Sigmoid colon (tissue), 7 donors: Measurements from ENCODE around the gene CEP70. TPM values are rescaled to one million over a fixed set of nuclear protein-coding genes. Genes with fewer than 3 reads are reported as not detected.

ENCODE experiments used
- DNase-seq: peaks from one replicate; pipeline ENCODE4 v3.0.0-alpha.2; 2019
- H3K27ac ChIP-seq, 4 donors: fragments of 200-600 bp; sonication (generic); one replicate each; pipeline ENCODE4 v1.5.1; 2016 to 2019; ENCODE audit warnings: mild to moderate bottlenecking in 1 of 4
- H3K27me3 ChIP-seq, 3 donors: fragments of 200-600 bp; sonication (generic); one replicate each; pipeline ENCODE4 v1.5.1; 2019; ENCODE audit warnings: mild to moderate bottlenecking in 1 of 3
- H3K36me3 ChIP-seq, 4 donors: fragments of 200-600 bp; sonication (generic); one replicate each; pipeline ENCODE4 v1.5.1; 2016 to 2019
- H3K4me1 ChIP-seq, 4 donors: fragments of 200-600 bp; sonication (generic); one replicate each; pipeline ENCODE4 v1.5.1; 2017 to 2019
- H3K4me3 ChIP-seq, 4 donors: fragments of 200-600 bp; sonication (generic); one replicate each; pipeline ENCODE4 v1.5.1; 2017 to 2019; ENCODE audit warnings: mild to moderate bottlenecking in 2 of 4, moderate library complexity in 1 of 4
- H3K9me3 ChIP-seq, 4 donors: fragments of 200-600 bp in 3 of 4; sonication (generic) in 3 of 4; one replicate each; pipeline versions ENCODE4 v1.5.1 to v1.6.1; 2013 to 2019
- EP300 ChIP-seq, 4 donors: sonication (generic); formaldehyde crosslinking; IDR thresholded peaks; one replicate each; pipeline ENCODE4 v1.6.1; 2017; ENCODE audit warnings: antibody characterized with exemption in 4 of 4
- POLR2A ChIP-seq, 2 donors: fragments of 450-650 bp; IDR thresholded peaks; one replicate each; pipeline ENCODE4 v1.6.1; 2016; ENCODE audit warnings: antibody characterized with exemption in 2 of 2, mild to moderate bottlenecking in 2 of 2, moderate library complexity in 2 of 2
- POLR2AphosphoS5 ChIP-seq, 4 donors: sonication (generic); formaldehyde crosslinking; IDR thresholded peaks; one replicate each; pipeline ENCODE4 v1.6.1; 2017; ENCODE audit warnings: antibody characterized with exemption in 4 of 4
- WGBS, 2 donors: extraction: QIAGEN DNeasy Blood & Tissue Kit; methylation state at CpG; one replicate each; pipeline ENCODE4 v1.1.7; 2013; 5-methylcytosine and 5-hydroxymethylcytosine counted together
- intact Hi-C: fragments of 100-400 bp; cut with DNase I; formaldehyde crosslinking; loops from one replicate; pipeline ENCODE4 v1.15.1; 2023
- polyA plus RNA-seq, 3 donors: library from polyadenylated mRNA; stranded (reverse); fragments of 200-250 nt; gene quantifications; one replicate each; pipeline ENCODE4 v1.2.3, GENCODE V29; 2013
- total RNA-seq, 4 donors: library from RNA; depleted of rRNA; stranded (reverse); fragments of >200 nt; gene quantifications; one replicate each; pipeline ENCODE4 v1.1.0, GENCODE V29; 2016
- TF ChIP-seq, protein P1 (sequence below), 4 experiments: fragments of 450-650 bp in 3 of 4; fragments of 200-600 bp in 1 of 4; IDR thresholded peaks; one replicate each; pipeline ENCODE4 v1.5.1; 2016 to 2019; ENCODE audit warnings: antibody characterized with exemption in 4 of 4, mild to moderate bottlenecking in 3 of 4, moderate library complexity in 2 of 4
- donor health status: healthy with polysubstance abuse.
- donor health status: Bipolar disorder and iron deficiency.
- donor health status: healthy.

CEP70 gene
- total and polyA plus RNA-seq, 7 donors: 12.0 to 77.2 (median 42.6) TPM

DNA sequence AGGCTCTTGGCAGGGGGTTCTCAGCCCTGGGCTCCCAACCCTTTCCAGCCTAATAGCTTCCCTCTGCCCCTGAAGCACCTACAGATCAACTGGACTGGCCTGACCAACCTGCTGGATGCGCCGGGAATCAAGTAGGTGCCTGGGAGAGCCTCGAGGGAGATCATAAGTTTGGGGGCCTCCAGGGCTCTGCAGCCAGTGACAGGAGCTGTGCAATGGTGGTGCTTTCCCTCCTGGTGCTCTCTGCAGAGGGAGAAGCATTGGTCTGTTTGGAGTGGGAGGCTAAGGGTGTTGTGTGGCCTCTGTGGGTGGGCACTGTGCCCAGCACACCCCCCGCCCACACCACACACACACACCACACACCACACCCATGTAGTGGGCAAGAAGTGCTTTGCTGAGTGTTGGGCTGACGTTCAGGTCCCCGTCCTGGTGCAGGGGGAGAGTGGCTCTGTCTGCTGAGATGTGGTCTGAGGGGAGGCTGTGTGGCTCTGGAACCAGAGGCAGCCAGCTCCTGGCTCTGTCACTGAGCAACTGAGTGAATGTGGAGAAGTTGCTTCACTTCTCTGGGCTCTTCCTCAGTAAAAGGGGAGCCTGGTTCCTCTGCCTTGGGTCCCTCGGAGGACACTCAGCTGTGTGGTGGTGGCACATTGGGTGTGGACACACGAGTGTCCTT, 133.4 kb downstream of the CEP70 start:
- Histone ChIP-seq H3K27ac (no peak overlapping the region), H3K9me3 (no peaks in the 10 kb centered on the region), H3K36me3 (peaks cover 0 to 20% (median 0%) of the 10 kb centered on the region in 4 donors), H3K4me3 (no peak overlapping the region), H3K4me1 (peaks cover 0 to 27% (median 21%) of the 10 kb centered on the region in 4 donors), H3K27me3 (no peaks in the 10 kb centered on the region)
- DNase-seq: no peak
- intact Hi-C loops: no loop called here
- TF ChIP-seq, protein P1, sequence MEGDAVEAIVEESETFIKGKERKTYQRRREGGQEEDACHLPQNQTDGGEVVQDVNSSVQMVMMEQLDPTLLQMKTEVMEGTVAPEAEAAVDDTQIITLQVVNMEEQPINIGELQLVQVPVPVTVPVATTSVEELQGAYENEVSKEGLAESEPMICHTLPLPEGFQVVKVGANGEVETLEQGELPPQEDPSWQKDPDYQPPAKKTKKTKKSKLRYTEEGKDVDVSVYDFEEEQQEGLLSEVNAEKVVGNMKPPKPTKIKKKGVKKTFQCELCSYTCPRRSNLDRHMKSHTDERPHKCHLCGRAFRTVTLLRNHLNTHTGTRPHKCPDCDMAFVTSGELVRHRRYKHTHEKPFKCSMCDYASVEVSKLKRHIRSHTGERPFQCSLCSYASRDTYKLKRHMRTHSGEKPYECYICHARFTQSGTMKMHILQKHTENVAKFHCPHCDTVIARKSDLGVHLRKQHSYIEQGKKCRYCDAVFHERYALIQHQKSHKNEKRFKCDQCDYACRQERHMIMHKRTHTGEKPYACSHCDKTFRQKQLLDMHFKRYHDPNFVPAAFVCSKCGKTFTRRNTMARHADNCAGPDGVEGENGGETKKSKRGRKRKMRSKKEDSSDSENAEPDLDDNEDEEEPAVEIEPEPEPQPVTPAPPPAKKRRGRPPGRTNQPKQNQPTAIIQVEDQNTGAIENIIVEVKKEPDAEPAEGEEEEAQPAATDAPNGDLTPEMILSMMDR (IDR thresholded peaks at IDR 0.05): no peak
- no peak for TF ChIP-seq EP300 (IDR thresholded peaks at IDR 0.05)
- TF ChIP-seq POLR2AphosphoS5 (IDR thresholded peaks at IDR 0.05): no peak
- TF ChIP-seq POLR2A (IDR thresholded peaks at IDR 0.05): no peak
- WGBS, 2 donors: 74 to 84% methylated on average over 8 of the region's 8 CpGs

GRCh38 chr3:138459619-138460535, 134.2 kb downstream of the CEP70 start:
- H3K27me3 ChIP-seq: no peaks in the 10 kb centered on the region
- no peak for DNase-seq
- intact Hi-C loops: no loop called here
- peaks cover 0 to 24% (median 0%) of the 10 kb centered on the region in 4 donors for H3K36me3 ChIP-seq
- WGBS, 2 donors: 85 to 89% methylated on average over 15 of the region's 15 CpGs
- H3K9me3 ChIP-seq: no peaks in the 10 kb centered on the region
- peaks cover 0 to 28% (median 22%) of the 10 kb centered on the region in 4 donors for H3K4me1 ChIP-seq
- H3K4me3 ChIP-seq: no peak overlapping the region
- H3K27ac ChIP-seq: no peak overlapping the region
- TF ChIP-seq, protein P1 (IDR thresholded peaks at IDR 0.05): no peak
- TF ChIP-seq POLR2A (IDR thresholded peaks at IDR 0.05): no peak
- TF ChIP-seq EP300 (IDR thresholded peaks at IDR 0.05): no peak
- TF ChIP-seq POLR2AphosphoS5 (IDR thresholded peaks at IDR 0.05): no peak

- no peak for TF ChIP-seq EP300 (IDR thresholded peaks at IDR 0.05)
- TF ChIP-seq POLR2AphosphoS5 (IDR thresholded peaks at IDR 0.05): no peak
- TF ChIP-seq, protein P1 (IDR thresholded peaks at IDR 0.05): no peak
- TF ChIP-seq POLR2A (IDR thresholded peaks at IDR 0.05): no peak
- WGBS, 2 donors: 86% methylated on average over 9 of the region's 9 CpGs
- Histone ChIP-seq H3K4me3 (no peak overlapping the region), H3K9me3 (no peaks in the 10 kb centered on the region), H3K27me3 (no peaks in the 10 kb centered on the region), H3K36me3 (peaks cover 0 to 24% (median 0%) of the 10 kb centered on the region in 4 donors), H3K27ac (no peak overlapping the region), H3K4me1 (peaks cover 0 to 24% (median 22%) of the 10 kb centered on the region in 4 donors)
- no peak for DNase-seq
- intact Hi-C loops: no loop called here
These were observed 135.1 kb downstream of the CEP70 start for GRCh38 chr3:138458774-138459499.

GRCh38 chr3:138457863-138458735, 136.0 kb downstream of the CEP70 start:
- no peak overlapping the region for H3K4me3 ChIP-seq
- TF ChIP-seq POLR2AphosphoS5 (IDR thresholded peaks at IDR 0.05) (no peak), POLR2A (IDR thresholded peaks at IDR 0.05) (no peak), EP300 (IDR thresholded peaks at IDR 0.05) (no peak)
- TF ChIP-seq, protein P1 (IDR thresholded peaks at IDR 0.05): no peak
- intact Hi-C loops: no loop called here
- no peak overlapping the region for H3K27ac ChIP-seq
- H3K36me3 ChIP-seq: peaks cover 0 to 24% (median 0%) of the 10 kb centered on the region in 4 donors
- 84 to 87% methylated on average over 11 of the region's 11 CpGs for WGBS, 2 donors
- H3K9me3 ChIP-seq: no peaks in the 10 kb centered on the region
- H3K4me1 ChIP-seq: peaks cover 0 to 24% (median 22%) of the 10 kb centered on the region in 4 donors
- DNase-seq: no peak
- H3K27me3 ChIP-seq: no peaks in the 10 kb centered on the region
